HepG2 (cell line): Measurements from ENCODE around the gene LRRC43. TPM values are rescaled to one million over a fixed set of nuclear protein-coding genes. Genes with fewer than 3 reads are reported as not detected.

Experiments used
- AHR ChIP-seq: IDR thresholded peaks from 2 replicates; pipeline ENCODE4 v1.6.1; 2018; ENCODE audit warnings: missing genetic modification reagents, missing compliant biosample characterization
- ATF3 ChIP-seq: sonication (generic); formaldehyde crosslinking; IDR thresholded peaks from 2 replicates; pipeline ENCODE4 v1.4.0; 2020; ENCODE audit warnings: missing genetic modification reagents
- KAT2B ChIP-seq: fragments of 150-350 bp; IDR thresholded peaks from 2 replicates; pipeline ENCODE4 v1.6.1; 2014; ENCODE audit warnings: low read depth, low read length, borderline replicate concordance
- MEIS2 ChIP-seq: sonication (generic); formaldehyde crosslinking; IDR thresholded peaks from 2 replicates; pipeline ENCODE4 v1.9.0; 2021; ENCODE audit warnings: mild to moderate bottlenecking, missing genetic modification reagents
- NR2F1 ChIP-seq, 2 experiments: fragments of 450-650 bp in 1 of 2; formaldehyde crosslinking in 1 of 2; IDR thresholded peaks; 2 replicates each; pipeline versions ENCODE4 v1.5.0 to v1.6.1; 2016 to 2020; ENCODE audit warnings: mild to moderate bottlenecking in 1 of 2, missing compliant biosample characterization in 1 of 2, missing genetic modification reagents in 1 of 2, moderate library complexity in 1 of 2
- SKI ChIP-seq: fragments of 450-650 bp; IDR thresholded peaks from one replicate; pipeline ENCODE4 v1.6.1; 2018; ENCODE audit warnings: mild to moderate bottlenecking; ENCODE audit not compliant: partially characterized antibody
- THAP9 ChIP-seq: sonication (generic); formaldehyde crosslinking; IDR thresholded peaks from 2 replicates; pipeline ENCODE4; 2020; ENCODE audit warnings: missing genetic modification reagents, mild to moderate bottlenecking, borderline replicate concordance
- ZBTB46 ChIP-seq: sonication (generic); formaldehyde crosslinking; IDR thresholded peaks from 2 replicates; pipeline ENCODE4 v1.4.0; 2020; ENCODE audit warnings: mild to moderate bottlenecking, missing genetic modification reagents, borderline replicate concordance
- ZNF552 ChIP-seq: sonication (generic); formaldehyde crosslinking; IDR thresholded peaks from 2 replicates; pipeline ENCODE4 v1.9.0; 2022; ENCODE audit warnings: missing genetic modification reagents, mild to moderate bottlenecking, borderline replicate concordance
- ZNF746 ChIP-seq: sonication (generic); formaldehyde crosslinking; IDR thresholded peaks from 2 replicates; pipeline ENCODE4 v1.8.0; 2022; ENCODE audit warnings: mild to moderate bottlenecking, missing genetic modification reagents
- ZSCAN9 ChIP-seq: IDR thresholded peaks from 2 replicates; pipeline ENCODE4 v1.6.1; 2016; ENCODE audit warnings: borderline replicate concordance
- polyA plus RNA-seq, 8 experiments: library from polyadenylated mRNA; depleted of rRNA in 3 of 8; stranded (reverse) in 7 of 8; unstranded in 1 of 8; fragments of >200 nt; fragmentation: Illumina TruSeq in 4 of 8; extraction: Trizol in 4 of 8; gene quantifications; 2 replicates each; pipeline versions ENCODE4 v1.2.1 to v1.2.3, GENCODE V29; 2011 to 2016; ENCODE audit warnings: low read depth in 4 of 8, missing spikeins in 1 of 8, mixed read lengths in 1 of 8; ENCODE audit not compliant: insufficient read depth in 1 of 8
- total RNA-seq, 5 experiments: library from RNA; depleted of rRNA; stranded (reverse); fragments of >200 nt; fragmentation: Illumina TruSeq; extraction: Trizol; gene quantifications; 2 replicates each; pipeline ENCODE4 v1.2.3, GENCODE V29; 2016; ENCODE audit warnings: low read depth in 1 of 5
- TF ChIP-seq, protein P1 (sequence below): sonication (generic); formaldehyde crosslinking; IDR thresholded peaks from one replicate; pipeline ENCODE4 v1.5.1; 2020; ENCODE audit warnings: mild to moderate bottlenecking, missing genetic modification reagents; ENCODE audit errors: not compliant biosample characterization
- TF ChIP-seq, protein P2 (sequence below): fragments of 450-650 bp; IDR thresholded peaks from 2 replicates; pipeline ENCODE4 v1.6.1; 2016

The LRRC43 gene
- total and polyA plus RNA-seq, 2 of the 13 experiments (the other 11 are each of a cell fraction or from before 2014, with no cell fraction given) = not detected

DNA sequence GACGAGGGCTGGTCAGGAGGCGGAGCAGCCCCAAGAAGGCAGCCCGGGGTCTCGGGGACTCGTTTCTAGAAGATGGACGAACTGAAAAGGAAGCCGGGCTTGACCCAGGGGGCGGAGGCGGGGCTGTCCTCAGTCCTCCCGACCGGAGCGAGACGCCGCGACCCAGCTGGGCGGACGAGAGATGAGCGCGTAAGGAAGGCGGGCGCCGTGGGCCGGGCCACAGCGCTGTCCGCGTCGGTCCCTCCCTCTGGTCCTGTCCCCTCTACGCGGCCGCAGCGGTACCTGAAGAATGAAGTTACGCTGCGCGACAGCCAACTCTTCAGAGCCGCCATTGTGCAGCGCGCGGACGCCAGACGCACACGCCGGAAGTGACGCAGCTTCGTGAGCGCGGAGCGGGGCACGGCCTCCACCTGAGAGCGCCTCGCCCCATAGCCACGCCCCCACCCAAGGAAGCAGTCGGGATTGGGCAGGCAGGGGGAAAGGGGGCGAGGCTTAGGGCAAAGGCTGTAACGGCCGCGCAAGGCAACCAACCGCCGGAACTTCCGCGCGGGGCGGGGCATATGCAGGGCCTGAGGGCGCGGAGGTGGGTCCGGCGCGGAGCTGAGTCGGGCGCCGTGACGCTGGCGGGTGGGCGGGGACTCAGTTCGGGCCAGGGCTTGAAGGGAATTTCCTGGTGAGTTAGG is 42.9 kb downstream of the LRRC43 start, which contains the start of gene DIABLO (continued):
- TF ChIP-seq, protein P1, sequence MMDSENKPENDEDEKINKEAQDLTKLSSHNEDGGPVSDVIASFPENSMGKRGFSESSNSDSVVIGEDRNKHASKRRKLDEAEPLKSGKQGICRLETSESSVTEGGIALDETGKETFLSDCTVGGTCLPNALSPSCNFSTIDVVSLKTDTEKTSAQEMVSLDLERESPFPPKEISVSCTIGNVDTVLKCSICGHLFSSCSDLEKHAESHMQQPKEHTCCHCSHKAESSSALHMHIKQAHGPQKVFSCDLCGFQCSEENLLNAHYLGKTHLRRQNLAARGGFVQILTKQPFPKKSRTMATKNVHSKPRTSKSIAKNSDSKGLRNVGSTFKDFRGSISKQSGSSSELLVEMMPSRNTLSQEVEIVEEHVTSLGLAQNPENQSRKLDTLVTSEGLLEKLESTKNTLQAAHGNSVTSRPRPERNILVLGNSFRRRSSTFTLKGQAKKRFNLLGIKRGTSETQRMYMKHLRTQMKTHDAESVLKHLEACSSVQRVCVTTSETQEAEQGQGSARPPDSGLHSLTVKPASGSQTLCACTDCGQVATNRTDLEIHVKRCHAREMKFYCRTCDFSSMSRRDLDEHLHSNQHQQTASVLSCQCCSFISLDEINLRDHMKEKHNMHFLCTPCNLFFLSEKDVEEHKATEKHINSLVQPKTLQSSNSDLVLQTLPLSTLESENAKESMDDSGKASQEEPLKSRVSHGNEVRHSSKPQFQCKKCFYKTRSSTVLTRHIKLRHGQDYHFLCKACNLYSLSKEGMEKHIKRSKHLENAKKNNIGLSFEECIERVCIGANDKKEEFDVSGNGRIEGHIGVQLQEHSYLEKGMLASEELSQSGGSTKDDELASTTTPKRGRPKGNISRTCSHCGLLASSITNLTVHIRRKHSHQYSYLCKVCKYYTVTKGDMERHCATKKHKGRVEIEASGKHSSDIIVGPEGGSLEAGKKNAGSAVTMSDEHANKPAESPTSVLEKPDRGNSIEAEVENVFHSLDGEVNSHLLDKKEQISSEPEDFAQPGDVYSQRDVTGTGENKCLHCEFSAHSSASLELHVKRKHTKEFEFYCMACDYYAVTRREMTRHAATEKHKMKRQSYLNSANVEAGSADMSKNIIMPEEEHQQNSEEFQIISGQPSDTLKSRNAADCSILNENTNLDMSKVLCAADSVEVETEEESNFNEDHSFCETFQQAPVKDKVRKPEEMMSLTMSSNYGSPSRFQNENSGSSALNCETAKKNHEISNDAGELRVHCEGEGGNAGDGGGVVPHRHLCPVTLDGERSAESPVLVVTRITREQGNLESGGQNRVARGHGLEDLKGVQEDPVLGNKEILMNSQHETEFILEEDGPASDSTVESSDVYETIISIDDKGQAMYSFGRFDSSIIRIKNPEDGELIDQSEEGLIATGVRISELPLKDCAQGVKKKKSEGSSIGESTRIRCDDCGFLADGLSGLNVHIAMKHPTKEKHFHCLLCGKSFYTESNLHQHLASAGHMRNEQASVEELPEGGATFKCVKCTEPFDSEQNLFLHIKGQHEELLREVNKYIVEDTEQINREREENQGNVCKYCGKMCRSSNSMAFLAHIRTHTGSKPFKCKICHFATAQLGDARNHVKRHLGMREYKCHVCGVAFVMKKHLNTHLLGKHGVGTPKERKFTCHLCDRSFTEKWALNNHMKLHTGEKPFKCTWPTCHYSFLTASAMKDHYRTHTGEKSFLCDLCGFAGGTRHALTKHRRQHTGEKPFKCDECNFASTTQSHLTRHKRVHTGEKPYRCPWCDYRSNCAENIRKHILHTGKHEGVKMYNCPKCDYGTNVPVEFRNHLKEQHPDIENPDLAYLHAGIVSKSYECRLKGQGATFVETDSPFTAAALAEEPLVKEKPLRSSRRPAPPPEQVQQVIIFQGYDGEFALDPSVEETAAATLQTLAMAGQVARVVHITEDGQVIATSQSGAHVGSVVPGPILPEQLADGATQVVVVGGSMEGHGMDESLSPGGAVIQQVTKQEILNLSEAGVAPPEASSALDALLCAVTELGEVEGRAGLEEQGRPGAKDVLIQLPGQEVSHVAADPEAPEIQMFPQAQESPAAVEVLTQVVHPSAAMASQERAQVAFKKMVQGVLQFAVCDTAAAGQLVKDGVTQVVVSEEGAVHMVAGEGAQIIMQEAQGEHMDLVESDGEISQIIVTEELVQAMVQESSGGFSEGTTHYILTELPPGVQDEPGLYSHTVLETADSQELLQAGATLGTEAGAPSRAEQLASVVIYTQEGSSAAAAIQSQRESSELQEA = peak; percentile 3
- TF ChIP-seq MEIS2 (CRISPR knock-in tag) (0 out of 2 replicates have a peak, but pooled peaks have one; percentile 55), ZBTB46 (no peak), ZNF746 (CRISPR knock-in tag) (no peak), ZSCAN9 (CRISPR knock-in tag) (peak; percentile 83), THAP9 (peak; percentile 98), AHR (0 out of 2 replicates have a peak, but pooled peaks have one; percentile 60), ATF3 (peak; percentile 40; the same call in 1 of the 2 replicates), SKI (peak; percentile 49), NR2F1 (CRISPR knock-in tag; IDR thresholded peaks at IDR 0.05) (peak in 1 of 2 experiments; percentile 22; a peak in 1 of 4 replicates), KAT2B (no peak), ZNF552 (CRISPR knock-in tag) (no peak)
- TF ChIP-seq, protein P2, sequence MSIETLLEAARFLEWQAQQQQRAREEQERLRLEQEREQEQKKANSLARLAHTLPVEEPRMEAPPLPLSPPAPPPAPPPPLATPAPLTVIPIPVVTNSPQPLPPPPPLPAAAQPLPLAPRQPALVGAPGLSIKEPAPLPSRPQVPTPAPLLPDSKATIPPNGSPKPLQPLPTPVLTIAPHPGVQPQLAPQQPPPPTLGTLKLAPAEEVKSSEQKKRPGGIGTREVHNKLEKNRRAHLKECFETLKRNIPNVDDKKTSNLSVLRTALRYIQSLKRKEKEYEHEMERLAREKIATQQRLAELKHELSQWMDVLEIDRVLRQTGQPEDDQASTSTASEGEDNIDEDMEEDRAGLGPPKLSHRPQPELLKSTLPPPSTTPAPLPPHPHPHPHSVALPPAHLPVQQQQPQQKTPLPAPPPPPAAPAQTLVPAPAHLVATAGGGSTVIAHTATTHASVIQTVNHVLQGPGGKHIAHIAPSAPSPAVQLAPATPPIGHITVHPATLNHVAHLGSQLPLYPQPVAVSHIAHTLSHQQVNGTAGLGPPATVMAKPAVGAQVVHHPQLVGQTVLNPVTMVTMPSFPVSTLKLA = peak; percentile 34; the same call in 1 of the 2 replicates
